ENCODE results near the gene CEP63. TPM values are rescaled to one million over a fixed set of nuclear protein-coding genes. Genes with fewer than 3 reads are reported as not detected.

Gene CEP63
- total RNA-seq, 1 donor: 13.8 TPM

GRCh38 chr3:134607054-134608022, 121.5 kb downstream of the CEP63 start:
- no peak overlapping the region for H3K4me3 ChIP-seq (ENCODE audit: low read depth, low read length)
- TF ChIP-seq, protein P1, sequence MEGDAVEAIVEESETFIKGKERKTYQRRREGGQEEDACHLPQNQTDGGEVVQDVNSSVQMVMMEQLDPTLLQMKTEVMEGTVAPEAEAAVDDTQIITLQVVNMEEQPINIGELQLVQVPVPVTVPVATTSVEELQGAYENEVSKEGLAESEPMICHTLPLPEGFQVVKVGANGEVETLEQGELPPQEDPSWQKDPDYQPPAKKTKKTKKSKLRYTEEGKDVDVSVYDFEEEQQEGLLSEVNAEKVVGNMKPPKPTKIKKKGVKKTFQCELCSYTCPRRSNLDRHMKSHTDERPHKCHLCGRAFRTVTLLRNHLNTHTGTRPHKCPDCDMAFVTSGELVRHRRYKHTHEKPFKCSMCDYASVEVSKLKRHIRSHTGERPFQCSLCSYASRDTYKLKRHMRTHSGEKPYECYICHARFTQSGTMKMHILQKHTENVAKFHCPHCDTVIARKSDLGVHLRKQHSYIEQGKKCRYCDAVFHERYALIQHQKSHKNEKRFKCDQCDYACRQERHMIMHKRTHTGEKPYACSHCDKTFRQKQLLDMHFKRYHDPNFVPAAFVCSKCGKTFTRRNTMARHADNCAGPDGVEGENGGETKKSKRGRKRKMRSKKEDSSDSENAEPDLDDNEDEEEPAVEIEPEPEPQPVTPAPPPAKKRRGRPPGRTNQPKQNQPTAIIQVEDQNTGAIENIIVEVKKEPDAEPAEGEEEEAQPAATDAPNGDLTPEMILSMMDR (IDR thresholded peaks at IDR 0.05; ENCODE audit: insufficient read depth, low read depth, low read length): no peak
- no peak for DNase-seq (ENCODE audit: low read depth)

GRCh38 chr3:134608023-134608770, 122.3 kb downstream of the CEP63 start:
- no peak for DNase-seq (ENCODE audit: low read depth)
- TF ChIP-seq, protein P1 (IDR thresholded peaks at IDR 0.05; ENCODE audit: insufficient read depth, low read depth, low read length): no peak
- H3K4me3 ChIP-seq (ENCODE audit: low read depth, low read length): no peak overlapping the region

DNA sequence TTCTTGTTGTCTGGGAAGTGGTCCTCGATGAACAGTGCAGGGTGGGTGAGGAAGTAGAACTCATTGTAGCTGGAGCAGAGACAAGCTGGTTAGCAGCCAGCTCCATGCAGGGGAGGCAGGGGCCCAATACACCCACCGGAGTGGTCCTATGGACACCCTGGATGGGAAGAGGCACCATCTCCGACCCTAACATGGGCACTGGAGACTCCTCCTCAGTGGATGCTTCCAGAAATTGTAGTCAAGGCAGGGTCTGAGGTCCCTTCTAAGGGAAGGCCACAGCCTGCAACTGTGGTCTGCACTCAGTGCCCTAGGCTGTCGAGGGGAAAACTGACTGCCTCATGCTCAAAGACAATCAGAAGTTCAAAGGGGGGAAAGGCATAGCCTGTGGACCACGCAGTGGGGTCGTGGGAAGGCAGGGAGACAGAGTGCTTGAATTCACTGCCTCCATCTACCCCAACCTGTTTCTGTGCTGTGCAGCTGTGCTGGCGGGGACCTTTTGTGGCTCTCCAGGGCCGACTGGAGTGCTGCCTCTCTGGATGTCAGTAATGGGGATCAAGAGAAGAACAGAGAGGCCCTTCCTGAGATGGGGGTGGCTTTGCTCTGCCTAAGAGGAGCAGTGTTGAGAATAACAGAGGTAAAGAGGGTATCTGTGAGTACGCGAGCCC, 123.0 kb downstream of the CEP63 start:
- no peak for DNase-seq (ENCODE audit: low read depth)
- no peak overlapping the region for H3K4me3 ChIP-seq (ENCODE audit: low read depth, low read length)
- TF ChIP-seq, protein P1 (IDR thresholded peaks at IDR 0.05; ENCODE audit: insufficient read depth, low read depth, low read length): no peak

GRCh38 chr3:134609821-134610431, 124.1 kb downstream of the CEP63 start:
- TF ChIP-seq, protein P1 (IDR thresholded peaks at IDR 0.05; ENCODE audit: insufficient read depth, low read depth, low read length): no peak
- H3K4me3 ChIP-seq (ENCODE audit: low read depth, low read length): no peak overlapping the region
- no peak for DNase-seq (ENCODE audit: low read depth)

GRCh38 chr3:134610432-134611385, 124.9 kb downstream of the CEP63 start:
- DNase-seq (ENCODE audit: low read depth): no peak

More at GRCh38 chr3:134610432-134611385, 124.9 kb downstream of the CEP63 start:
- no peak overlapping the region for H3K4me3 ChIP-seq (ENCODE audit: low read depth, low read length)
- TF ChIP-seq, protein P1 (IDR thresholded peaks at IDR 0.05; ENCODE audit: insufficient read depth, low read depth, low read length): no peak

All from fibroblast of villous mesenchyme (primary cell).